Activated T-cell treated with anti-CD3 and anti-CD28 coated beads for 1 hour (primary cell): ENCODE results near the gene C10orf120.

Experiments used
- DNase-seq: peaks from one replicate; pipeline ENCODE4 v3.0.0-alpha.2; 2020; ENCODE audit warnings: low read depth

C10orf120 gene

DNA sequence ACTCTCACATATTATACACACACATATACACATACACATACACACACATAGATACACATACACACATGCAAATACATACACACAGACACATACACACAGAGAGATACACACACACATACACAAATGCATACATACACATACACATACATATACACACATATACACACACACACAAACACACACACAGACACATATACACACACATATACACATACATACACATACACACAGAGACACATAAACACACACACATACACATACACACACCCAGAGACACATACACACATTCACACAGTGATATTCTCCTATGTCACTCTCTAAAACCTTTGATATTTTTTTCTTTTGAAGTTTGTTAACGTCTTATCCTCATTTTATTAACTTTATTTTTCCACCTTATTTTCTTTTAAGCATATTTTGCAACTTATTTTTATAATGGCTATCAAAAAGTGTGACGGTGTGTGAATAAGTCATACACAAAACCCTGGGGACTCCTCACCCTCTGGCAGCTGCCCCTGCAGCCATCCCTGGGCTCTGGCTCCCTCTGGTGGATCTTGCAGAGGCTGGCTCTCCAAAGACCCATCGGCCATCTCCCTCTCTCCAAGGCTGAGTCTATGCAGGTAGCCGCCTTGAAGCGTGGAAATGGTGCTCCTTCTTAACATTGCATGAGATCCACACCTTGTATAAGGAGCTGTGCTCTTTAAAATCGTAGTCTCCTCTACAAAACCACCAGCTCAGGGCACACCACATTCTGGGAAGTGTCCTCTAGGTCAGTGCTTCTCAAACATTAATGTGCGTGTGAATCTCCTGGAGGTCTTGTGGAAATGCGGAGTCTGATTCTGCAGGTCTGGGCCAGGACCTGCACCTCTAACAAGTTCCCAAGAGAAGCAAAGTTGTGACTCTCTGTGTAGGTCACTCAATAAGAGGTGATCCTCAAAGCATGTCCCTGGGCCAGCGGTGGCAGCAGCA is 4.1 kb upstream of the C10orf120 start:
- peak; percentile 31 for DNase-seq

DNA sequence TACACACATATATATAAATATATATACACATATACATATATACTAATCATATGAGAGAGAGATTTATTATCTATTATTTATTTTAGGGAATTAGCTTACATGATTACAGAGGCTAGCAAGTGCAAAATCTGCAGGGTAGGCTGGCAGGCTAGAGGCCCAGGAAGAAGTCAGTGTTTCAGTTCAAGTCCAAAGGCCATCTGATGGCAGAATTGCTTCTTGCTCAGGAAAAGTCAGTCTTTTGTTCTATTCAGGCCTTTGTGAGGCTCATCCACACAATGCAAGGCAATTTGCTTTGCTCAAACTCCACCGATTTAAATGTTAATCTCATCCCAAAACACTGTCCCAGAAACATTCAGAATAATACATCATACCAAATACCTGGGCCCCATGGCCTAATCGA is 2.6 kb upstream of the C10orf120 start:
- no peak for DNase-seq

DNA sequence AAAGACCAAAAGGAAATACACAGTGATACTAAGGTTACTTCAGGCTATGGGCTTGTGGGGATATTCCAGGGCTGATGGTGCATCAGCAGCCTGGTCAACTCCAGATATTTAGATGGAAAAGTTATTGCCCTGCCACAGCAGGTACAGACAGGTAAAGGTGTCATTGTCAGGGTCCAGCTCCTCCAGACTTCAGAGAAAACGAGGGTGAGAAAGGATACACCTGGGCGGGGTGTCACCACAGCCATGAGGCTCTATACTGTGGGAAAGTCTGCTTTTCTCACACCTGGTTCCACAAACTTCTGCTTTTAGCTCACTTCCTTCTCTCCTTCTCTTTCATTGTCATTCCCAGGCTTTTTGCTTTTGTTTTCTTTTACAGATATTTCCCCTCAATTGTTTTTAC is 2.0 kb upstream of the C10orf120 start:
- no peak for DNase-seq

DNA sequence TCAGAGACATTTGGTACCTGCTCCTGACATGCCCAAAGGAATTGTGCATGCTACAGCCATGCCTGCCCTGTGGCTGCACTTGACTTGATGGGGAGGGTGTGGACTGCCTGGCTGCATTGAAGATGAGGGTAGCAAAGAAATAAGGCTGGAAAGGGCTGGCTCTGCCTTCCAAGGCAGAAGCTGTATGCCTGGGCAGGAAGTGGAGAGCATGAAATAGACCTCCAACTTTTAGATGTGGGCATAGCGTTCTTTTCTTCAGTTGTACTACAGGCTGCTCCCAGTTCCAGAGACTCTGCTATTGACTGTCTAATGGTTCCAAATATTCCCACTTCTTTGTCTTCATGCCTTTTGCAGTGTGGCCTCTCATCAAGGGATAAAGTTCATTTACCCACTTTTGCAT is 3.0 kb downstream of the C10orf120 start:
- DNase-seq: no peak

GRCh38 chr10:122692744-122693143 is 6.9 kb downstream of the C10orf120 start:
- no peak for DNase-seq

DNA sequence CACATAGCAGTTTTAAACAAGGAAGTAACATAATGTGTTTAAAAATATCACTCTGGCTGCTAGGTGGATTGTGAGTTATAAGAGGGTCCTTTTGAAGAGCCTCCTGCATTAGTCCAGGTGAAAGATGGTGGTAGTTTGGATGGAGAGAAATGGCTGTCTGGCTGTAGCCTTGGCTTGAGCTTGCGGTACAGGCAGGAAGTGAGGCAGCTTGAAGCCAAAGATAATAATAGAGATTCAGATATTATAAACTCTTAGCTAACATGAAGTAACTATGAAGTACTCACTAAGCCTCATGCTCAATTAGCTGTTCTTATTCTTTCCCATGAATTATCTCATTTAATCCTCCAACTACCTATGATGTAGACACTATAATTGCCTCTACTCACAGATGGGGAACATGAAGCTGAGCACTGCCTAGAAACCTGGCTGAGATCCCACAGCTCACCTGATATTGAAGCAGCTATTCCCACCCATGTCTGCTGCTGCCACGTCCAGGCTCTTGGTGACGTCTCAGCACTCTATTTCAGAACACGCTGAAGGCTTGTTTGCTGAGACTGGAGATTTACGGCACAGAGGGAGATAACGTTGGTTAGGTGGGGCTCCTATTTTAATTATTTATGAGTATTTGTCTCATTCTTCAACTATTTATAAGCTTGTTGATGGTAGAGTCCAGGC is 10.4 kb downstream of the C10orf120 start:
- DNase-seq: no peak

- DNase-seq: no peak
Observed at GRCh38 chr10:122688293-122688989, 11.2 kb downstream of the C10orf120 start.

DNA sequence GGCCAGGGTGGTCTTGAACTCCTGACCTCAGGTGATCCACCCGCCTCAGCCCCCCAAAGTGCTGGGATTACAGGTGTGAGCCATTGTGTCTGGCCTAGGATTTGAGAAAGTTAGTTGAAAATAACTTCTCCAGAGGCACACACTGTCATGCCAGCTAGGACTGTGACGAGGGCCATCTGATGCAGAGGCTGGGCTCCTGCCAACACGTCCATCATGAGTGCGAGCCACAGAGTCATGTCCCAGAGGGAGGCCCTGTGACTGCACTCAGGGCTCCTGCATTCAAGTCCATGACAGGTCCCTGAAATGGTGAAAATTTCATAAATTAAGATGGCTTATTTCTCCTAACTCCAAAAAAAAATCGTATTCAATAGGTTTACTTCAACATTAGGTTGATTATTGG is 17.1 kb downstream of the C10orf120 start:
- DNase-seq: no peak

DNA sequence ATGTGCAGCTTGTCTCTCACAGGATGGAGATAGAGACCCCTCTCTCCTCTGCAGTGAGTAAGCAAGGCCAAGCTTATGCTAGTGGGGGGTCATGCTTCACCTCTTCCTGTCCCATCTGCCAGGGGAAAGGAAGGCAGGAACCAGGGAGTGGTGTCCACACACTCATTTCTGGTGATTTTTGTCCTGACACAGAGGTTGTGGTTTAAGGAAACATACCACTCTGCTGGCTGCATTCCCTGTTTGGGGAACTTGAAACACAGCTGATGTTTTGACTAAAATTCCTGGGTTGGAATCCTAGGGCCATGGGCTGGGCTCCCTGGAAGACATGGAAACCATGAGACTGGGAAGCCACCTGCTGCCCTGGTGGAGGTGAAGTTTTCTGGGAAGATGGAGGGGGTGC is 21.4 kb downstream of the C10orf120 start:
- no peak for DNase-seq

- DNase-seq: no peak
Observed at GRCh38 chr10:122675278-122675677, 24.4 kb downstream of the C10orf120 start.

DNA sequence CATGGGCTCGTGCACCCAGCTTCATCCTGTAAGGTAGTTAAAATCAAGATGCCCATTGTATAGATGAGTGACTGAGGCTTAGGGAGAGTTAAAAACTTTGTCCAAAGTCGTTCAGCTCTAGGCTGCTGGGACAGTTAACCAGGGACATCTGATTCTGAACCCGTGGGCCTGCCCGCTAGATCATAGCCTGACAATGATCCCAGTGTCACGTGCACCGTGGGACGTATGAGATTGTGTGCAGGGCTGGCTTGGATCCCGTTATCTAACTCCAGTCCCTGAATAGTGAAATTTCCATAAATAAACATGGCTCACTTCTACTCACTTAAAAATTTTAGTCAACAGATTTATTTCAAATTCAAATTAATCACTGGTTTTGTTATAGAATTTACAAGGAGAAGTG is 24.9 kb downstream of the C10orf120 start:
- no peak for DNase-seq

GRCh38 chr10:122673731-122674130 is 25.9 kb downstream of the C10orf120 start:
- DNase-seq: no peak

DNA sequence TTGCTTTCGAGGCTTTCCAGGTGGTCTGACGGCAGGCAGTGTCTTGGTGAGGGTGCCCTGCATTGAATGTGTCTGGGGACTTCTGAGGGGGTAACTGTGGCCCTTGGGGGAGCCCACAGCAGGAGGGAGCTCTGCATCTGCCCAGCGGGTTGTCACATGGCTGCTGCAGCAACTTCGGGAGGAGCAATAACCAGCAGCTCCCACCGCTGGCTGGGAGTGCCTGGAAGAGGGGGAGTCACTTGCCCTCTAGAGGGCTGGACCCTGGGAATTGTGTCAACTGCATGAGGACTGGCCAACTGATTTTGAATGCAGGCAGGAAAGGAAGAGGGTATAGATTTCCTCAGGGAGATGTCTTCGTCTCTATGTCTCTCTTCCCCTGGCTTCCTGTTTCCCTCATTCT is 26.4 kb downstream of the C10orf120 start:
- no peak for DNase-seq

DNA sequence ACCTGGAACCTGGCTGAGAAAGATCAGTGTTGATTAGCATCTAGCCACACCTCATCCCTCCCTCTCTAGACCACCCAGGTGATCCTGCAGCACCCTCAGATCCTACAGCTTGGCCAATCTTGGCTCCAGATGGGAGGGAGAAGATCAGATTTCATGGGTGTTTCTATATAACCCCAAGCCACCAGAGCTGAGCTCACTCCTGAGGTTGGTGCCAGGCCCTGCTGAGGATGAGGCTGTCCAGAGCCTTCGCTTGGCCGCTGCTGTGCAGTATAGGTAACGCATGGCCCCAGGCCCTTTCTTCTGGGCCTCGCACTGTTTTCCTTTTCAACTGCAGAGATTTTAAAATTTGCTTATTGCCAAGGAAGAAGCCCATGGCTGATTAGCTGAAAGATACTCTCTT is 27.0 kb downstream of the C10orf120 start:
- no peak for DNase-seq

- no peak for DNase-seq
Observed at GRCh38 chr10:122671355-122671754, 28.3 kb downstream of the C10orf120 start.

DNA sequence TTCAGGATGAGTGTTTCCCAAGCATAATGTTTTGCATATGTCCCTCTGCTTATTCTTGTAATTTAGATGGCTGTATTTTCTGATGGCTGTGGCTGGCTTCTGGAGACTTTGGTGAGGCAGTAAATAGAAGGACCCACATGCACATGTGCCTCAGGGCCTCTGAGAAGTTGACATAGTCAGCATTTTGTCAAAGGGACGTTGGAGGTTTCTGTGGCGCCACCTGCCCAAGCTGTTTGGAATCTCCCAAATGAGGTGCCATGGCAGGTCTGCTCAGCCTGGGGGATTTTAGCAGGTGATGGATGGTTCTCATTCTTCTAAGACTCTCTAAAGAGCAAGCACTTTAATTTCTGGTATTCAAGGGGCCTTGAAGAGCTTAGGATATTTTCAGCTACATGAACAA is 29.8 kb downstream of the C10orf120 start:
- no peak for DNase-seq

- no peak for DNase-seq
Observed at GRCh38 chr10:122669045-122669444, 30.6 kb downstream of the C10orf120 start.

DNA sequence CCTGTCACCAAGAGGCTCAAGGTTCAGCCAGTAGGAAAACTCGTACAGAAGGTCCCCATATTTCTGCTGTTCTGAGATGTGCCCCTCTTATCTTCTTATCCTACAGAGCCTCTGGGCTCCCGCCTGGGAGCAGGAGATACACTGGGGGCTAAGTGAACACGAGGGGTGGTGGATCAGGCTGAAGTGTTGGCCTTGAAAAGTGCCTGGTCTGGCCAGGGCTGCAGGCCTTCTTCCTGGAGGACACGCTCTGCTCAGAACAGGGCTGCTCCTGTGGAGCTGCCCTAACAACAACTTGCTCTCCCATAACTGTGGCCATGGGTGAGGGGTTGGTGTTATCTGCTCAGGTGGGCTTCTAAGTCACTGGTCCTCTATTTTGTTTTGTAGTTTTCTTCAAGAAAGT is 33.7 kb downstream of the C10orf120 start:
- no peak for DNase-seq

GRCh38 chr10:122665329-122665860 is 34.3 kb downstream of the C10orf120 start:
- no peak for DNase-seq

GRCh38 chr10:122664501-122664900 is 35.1 kb downstream of the C10orf120 start:
- DNase-seq: no peak

GRCh38 chr10:122663516-122664130 is 36.0 kb downstream of the C10orf120 start:
- DNase-seq: no peak

- no peak for DNase-seq
Observed at GRCh38 chr10:122662231-122662630, 37.4 kb downstream of the C10orf120 start.
